Adipocyte (in vitro differentiated cells): ENCODE data around the gene TTC38.

ENCODE experiments used
- DNase-seq: peaks from one replicate; pipeline ENCODE4 v3.0.0-alpha.2; 2015; ENCODE audit warnings: low read depth
- H3K27me3 ChIP-seq: replicated peaks from 2 replicates; pipeline ENCODE4 v1.7.0; 2013; ENCODE audit warnings: mild to moderate bottlenecking, low read length, moderate library complexity; ENCODE audit not compliant: control insufficient read depth, insufficient read depth
- H3K36me3 ChIP-seq: 2 replicates; pipeline ENCODE4 v1.7.0; 2013; ENCODE audit warnings: low read length, mild to moderate bottlenecking, moderate library complexity; ENCODE audit not compliant: control insufficient read depth, insufficient read depth, severe bottlenecking
- H3K4me1 ChIP-seq: 2 replicates; pipeline ENCODE4 v1.7.0; 2013; ENCODE audit warnings: mild to moderate bottlenecking, low read length, moderate library complexity; ENCODE audit not compliant: control insufficient read depth, insufficient read depth
- H3K4me3 ChIP-seq: 2 replicates; pipeline ENCODE4 v1.7.0; 2013; ENCODE audit warnings: mild to moderate bottlenecking, low read length, moderate library complexity
- H3K9ac ChIP-seq: 2 replicates; pipeline ENCODE4 v1.7.0; 2013; ENCODE audit warnings: mild to moderate bottlenecking, low read length, moderate library complexity
- H3K9me3 ChIP-seq: 2 replicates; pipeline ENCODE4 v1.7.0; 2013; ENCODE audit warnings: mild to moderate bottlenecking, low read length, moderate library complexity; ENCODE audit not compliant: control insufficient read depth

The TTC38 gene

DNA sequence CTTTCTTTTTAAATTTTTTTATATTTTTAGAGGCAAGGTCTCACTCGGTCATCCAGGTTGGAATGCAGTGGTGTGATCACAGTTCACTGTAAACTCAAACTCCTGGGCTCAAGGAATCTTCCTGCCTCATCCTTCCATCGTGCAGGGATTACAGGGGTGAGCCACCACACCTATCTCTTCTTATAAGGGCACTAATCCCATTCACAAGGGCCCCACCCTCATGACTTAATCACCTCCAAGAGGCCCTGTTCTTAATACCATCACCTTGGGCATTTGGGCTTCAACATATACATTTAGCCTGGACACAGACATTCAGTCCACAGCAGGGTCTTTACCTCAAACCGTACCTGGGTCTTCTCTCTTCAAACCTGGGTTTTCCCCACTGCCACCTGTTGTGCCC is 24.4 kb downstream of the TTC38 start:
- H3K9me3 ChIP-seq, result no peaks in the 10 kb centered on the region
- no peak overlapping the region for H3K9ac ChIP-seq
- peaks cover 63% of the 10 kb centered on the region for H3K36me3 ChIP-seq
- H3K4me3 ChIP-seq, result no peak overlapping the region
- peaks cover 14% of the 10 kb centered on the region for H3K4me1 ChIP-seq
- no peak for DNase-seq
- no peaks in the 10 kb centered on the region for H3K27me3 ChIP-seq

DNA sequence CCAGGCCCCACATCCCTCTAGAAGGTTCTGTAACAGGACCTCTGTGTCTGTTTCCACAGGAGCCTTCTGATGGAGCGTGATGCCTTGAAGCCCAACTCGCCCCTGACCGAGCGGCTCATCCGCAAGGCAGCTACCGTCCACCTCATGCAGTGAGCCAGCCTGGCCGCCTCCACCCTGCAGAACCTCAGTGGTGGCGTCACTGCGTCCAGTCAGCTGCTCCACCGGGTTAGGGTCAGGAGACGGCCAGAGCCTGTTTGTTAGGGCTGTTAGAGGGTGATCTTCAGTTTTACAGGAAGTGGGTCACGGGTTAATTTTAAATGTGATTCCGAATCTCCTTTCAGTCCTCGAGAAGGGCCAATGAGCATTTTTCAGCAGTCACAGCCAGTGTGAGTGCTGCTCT is 24.9 kb downstream of the TTC38 start:
- H3K4me1 ChIP-seq, result peaks cover 20% of the 10 kb centered on the region
- DNase-seq, result no peak
- no peaks in the 10 kb centered on the region for H3K27me3 ChIP-seq
- peaks cover 58% of the 10 kb centered on the region for H3K36me3 ChIP-seq
- H3K9me3 ChIP-seq, result no peaks in the 10 kb centered on the region
- H3K9ac ChIP-seq, result no peak overlapping the region
- no peak overlapping the region for H3K4me3 ChIP-seq

DNA sequence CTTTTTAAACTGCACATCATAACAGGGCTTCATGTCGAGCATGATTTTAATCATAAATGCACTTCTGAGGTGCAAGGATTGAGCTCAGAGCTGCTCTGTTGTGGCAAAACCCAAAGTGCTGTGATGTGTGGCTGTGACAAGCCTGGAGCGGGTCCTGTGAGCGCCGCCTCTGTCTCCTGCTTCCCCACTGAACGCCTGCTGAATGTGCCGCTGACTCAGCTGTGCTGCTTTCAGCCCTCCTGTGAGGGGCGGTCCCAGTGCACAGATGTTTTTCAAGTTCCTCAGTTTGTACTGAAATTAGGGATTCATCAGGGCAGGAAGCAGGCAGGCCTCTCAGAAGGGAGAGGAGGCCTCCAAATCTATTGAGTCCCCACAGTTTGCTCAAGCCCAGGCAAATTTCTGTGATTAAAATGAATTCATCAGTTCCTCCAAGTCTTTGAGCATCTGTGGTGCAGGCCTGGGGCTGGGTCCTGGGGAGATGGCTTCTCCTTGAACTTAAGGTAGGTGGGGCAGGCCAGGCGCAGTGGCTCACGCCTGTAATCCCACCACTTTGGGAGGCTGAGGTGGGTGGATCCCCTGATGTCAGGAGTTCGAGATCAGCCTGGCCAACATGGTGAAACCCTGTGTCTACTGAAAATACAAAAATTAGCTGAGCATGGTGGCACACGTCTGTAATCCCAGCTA is 25.9 kb downstream of the TTC38 start:
- peak; percentile 74 for DNase-seq
- Histone ChIP-seq H3K9me3 (no peaks in the 10 kb centered on the region), H3K27me3 (no peaks in the 10 kb centered on the region), H3K36me3 (peaks cover 48% of the 10 kb centered on the region), H3K4me3 (no peak overlapping the region), H3K9ac (no peak overlapping the region), H3K4me1 (peaks cover 20% of the 10 kb centered on the region)

DNA sequence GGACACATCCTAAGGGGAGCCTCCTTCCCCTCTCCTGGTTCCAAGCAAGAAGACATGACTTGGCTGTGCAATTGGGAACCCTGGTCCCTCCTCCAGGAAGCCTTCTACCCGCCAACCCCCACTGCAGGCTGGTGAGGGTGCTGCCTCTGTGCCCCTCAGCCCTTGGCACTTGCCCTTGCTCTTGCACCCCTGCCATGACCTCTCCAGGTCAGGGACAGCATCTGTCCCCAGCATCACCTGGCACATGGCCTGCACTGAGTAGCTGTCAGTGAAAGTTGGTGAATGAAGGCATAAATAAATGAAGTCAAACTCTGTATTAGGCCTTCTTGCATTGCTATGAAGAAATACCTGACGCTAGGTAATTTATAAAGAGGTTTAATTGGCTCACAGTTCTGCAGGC is 27.0 kb downstream of the TTC38 start:
- no peaks in the 10 kb centered on the region for H3K9me3 ChIP-seq
- peaks cover 20% of the 10 kb centered on the region for H3K4me1 ChIP-seq
- H3K36me3 ChIP-seq, result peaks cover 38% of the 10 kb centered on the region
- no peaks in the 10 kb centered on the region for H3K27me3 ChIP-seq
- DNase-seq, result no peak
- H3K4me3 ChIP-seq, result no peak overlapping the region
- no peak overlapping the region for H3K9ac ChIP-seq

DNA sequence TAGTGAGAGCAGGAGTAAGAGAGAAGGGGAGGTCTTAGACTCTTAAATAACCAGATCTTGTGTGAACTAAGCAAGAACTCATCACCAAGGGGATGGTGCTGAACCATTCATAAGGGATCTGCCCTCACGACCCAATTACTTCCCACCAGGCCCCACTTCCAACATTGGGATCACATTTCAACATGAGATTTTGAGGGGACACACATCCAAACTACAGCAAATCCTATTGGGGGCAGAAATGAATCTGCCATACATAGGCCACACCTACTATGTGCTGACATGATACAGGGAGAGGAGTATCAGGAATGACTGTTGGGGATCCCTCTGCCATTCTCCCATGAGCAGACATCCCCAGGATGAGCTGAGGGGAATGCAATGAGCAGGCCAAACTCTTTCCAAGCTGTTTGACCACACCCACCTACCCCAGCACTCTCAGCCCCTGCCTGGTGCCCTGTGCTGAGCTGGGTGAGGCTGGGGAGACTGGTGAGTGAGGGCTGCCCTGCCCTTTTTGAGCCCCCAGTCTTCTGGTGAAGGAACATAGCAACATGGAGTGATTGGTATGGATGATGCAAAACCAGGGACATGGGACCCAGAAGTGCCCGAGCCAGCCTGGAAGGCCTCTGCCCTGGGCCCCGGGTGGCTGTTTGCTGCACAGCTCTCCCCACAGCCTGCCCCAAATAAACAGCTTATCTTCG is 27.6 kb downstream of the TTC38 start:
- H3K9ac ChIP-seq, result peak overlapping the region; percentile 86
- DNase-seq, result no peak
- H3K36me3 ChIP-seq, result peaks cover 31% of the 10 kb centered on the region
- peaks cover 20% of the 10 kb centered on the region for H3K4me1 ChIP-seq
- no peaks in the 10 kb centered on the region for H3K9me3 ChIP-seq
- peak overlapping the region; percentile 80 for H3K4me3 ChIP-seq
- H3K27me3 ChIP-seq, result no peaks in the 10 kb centered on the region

- Histone ChIP-seq H3K27me3 (no peaks in the 10 kb centered on the region), H3K4me1 (peaks cover 20% of the 10 kb centered on the region), H3K9me3 (no peaks in the 10 kb centered on the region), H3K4me3 (peak within 1 kb of the TSS; percentile 80), H3K9ac (peak within 1 kb of the TSS; percentile 86), H3K36me3 (peaks cover 23% of the 10 kb centered on the region)
- peak; percentile 99 for DNase-seq
These were observed 28.7 kb downstream of the TTC38 start, which contains the start of gene GTSE1 for GRCh38 chr22:46296257-46297150. Gene GTSE1, plus strand, starts transcription at chr22:46296870. Its CDS starts 531 bp downstream, at chr22:46297401.

DNA sequence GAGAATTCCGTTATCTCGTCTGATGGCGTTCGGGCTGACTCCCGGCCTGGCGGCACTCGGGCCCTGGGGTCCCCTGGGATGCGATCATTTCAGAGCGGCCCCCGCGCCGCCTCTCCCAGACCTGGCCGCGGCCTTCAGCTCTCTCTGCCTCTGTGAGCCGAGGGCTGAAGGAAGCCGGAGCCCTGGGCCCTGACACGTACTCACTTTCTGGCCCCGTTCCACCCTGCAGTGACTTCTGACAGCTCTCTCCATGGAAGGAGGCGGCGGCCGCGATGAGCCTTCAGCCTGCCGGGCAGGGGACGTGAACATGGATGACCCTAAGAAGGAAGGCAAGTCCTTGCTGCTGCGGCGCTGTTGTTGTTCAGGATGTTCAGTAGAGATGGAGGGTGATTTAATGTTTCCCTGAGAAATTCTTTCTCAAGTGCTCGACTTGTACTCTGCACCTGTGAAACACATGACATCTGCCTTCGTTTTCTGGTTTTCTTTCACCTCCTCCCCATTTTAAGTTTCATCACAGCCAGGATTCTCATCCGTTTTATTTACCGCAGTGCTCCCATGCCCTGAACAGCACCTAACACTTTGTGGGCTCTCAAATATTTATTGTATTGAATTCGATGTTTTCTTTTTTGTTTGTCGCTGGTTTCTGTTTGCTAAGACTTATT is 29.5 kb downstream of the TTC38 start:
- peaks cover 17% of the 10 kb centered on the region for H3K36me3 ChIP-seq
- peaks cover 20% of the 10 kb centered on the region for H3K4me1 ChIP-seq

GRCh38 chr22:46299101-46299500 is 31.3 kb downstream of the TTC38 start:
- no peak overlapping the region for H3K9ac ChIP-seq
- no peaks in the 10 kb centered on the region for H3K36me3 ChIP-seq
- no peak overlapping the region for H3K4me3 ChIP-seq
- peaks cover 29% of the 10 kb centered on the region for H3K4me1 ChIP-seq
- no peak for DNase-seq
- H3K9me3 ChIP-seq, result no peaks in the 10 kb centered on the region
- H3K27me3 ChIP-seq, result no peaks in the 10 kb centered on the region

More for the DNA sequence above, 29.5 kb downstream of the TTC38 start:
- peak overlapping the region; percentile 80 for H3K4me3 ChIP-seq
- no peaks in the 10 kb centered on the region for H3K27me3 ChIP-seq
- H3K9ac ChIP-seq, result peak overlapping the region; percentile 52
- H3K9me3 ChIP-seq, result no peaks in the 10 kb centered on the region
- peak; percentile 57 for DNase-seq

DNA sequence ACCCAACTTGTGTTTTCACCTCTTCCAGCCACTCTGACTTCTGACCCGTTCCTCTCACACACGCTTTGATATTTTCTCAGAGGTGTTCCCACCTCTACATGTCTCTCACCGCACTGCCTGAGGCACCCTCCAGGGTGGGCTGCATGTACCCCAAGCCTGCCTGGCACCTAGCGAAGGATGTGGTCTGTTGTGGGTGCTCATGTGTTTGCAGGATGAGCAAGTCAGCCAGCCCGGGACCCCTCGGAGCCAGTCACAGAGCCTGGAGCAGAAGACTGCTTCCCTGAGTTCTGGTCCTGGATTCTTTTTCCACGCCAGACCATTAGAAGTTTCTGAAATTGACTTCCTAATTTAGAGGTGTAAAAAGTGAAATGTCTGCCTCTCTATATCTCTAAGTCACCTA is 32.7 kb downstream of the TTC38 start:
- Histone ChIP-seq H3K36me3 (no peaks in the 10 kb centered on the region), H3K4me1 (peaks cover 26% of the 10 kb centered on the region)

GRCh38 chr22:46303347-46303965 is 35.6 kb downstream of the TTC38 start:
- peak; percentile 7 for DNase-seq
- Histone ChIP-seq H3K36me3 (no peaks in the 10 kb centered on the region), H3K4me3 (no peak overlapping the region), H3K9me3 (no peaks in the 10 kb centered on the region), H3K27me3 (no peaks in the 10 kb centered on the region), H3K4me1 (peaks cover 9% of the 10 kb centered on the region), H3K9ac (no peak overlapping the region)

More for the DNA sequence above, 32.7 kb downstream of the TTC38 start:
- Histone ChIP-seq H3K4me3 (no peak overlapping the region), H3K27me3 (no peaks in the 10 kb centered on the region), H3K9ac (no peak overlapping the region), H3K9me3 (no peaks in the 10 kb centered on the region)
- DNase-seq, result no peak
